Endothelial cell of umbilical vein (primary cell): Measurements from ENCODE around the gene MELTF. TPM values are rescaled to one million over a fixed set of nuclear protein-coding genes. Genes with fewer than 3 reads are reported as not detected.

Source experiments
- BruUV-seq: library from RNA; stranded (reverse); fragments of 400-500 nt; replicated peaks from 2 replicates; lab custom pipeline; 2021; lab: Mats Ljungman, UMichigan
- CTCF ChIA-PET: fragments of 300-600, 350-600 bp; sonication (Branson Sonifier 250); formaldehyde crosslinking; loops from one replicate; lab custom pipeline; 2021; ENCODE audit warnings: antibody characterized with exemption, inconsistent platforms; lab: Charles Lee
- POLR2A ChIA-PET: fragments of 300-600, 350-600 bp; sonication (Branson Sonifier 250); formaldehyde crosslinking; loops from one replicate; lab custom pipeline; 2021; ENCODE audit warnings: antibody characterized with exemption, inconsistent platforms; lab: Charles Lee
- DNase-seq: peaks from one replicate; pipeline ENCODE4 v3.0.0-alpha.2; 2011; ENCODE audit warnings: low read depth, low spot score
- FAIRE-seq: peaks from 2 replicates; lab custom pipeline; 2011; peaks lifted over from hg19 to GRCh38; lab: Jason Lieb, UNC
- H2AFZ ChIP-seq: 2 replicates; pipeline ENCODE4 v1.6.0; 2012; ENCODE audit warnings: low read depth, low read length, control low read depth, inconsistent platforms
- H3K27ac ChIP-seq: 2 replicates; pipeline ENCODE4 v1.5.1; 2011; ENCODE audit warnings: low read depth, mild to moderate bottlenecking, control low read depth, low read length, moderate library complexity; ENCODE audit not compliant: insufficient read depth
- H3K27me3 ChIP-seq, 2 experiments: 2 replicates each; pipeline versions ENCODE4 v1.6.0 to v1.6.1; 2011; ENCODE audit warnings: low read length in 2 of 2, mixed read lengths in 1 of 2; ENCODE audit not compliant: control insufficient read depth in 2 of 2, insufficient read depth in 2 of 2
- H3K36me3 ChIP-seq, 2 experiments: 2 replicates in 1 of 2; 3 replicates in 1 of 2; pipeline ENCODE4 v1.5.1; 2011; ENCODE audit warnings: low read length in 2 of 2, mild to moderate bottlenecking in 1 of 2, moderate library complexity in 1 of 2; ENCODE audit not compliant: control insufficient read depth in 2 of 2, insufficient read depth in 2 of 2; ENCODE audit errors: extremely low read depth in 1 of 2
- H3K4me1 ChIP-seq: 3 replicates; pipeline ENCODE4 v1.5.1; 2011; ENCODE audit warnings: mild to moderate bottlenecking, low read length; ENCODE audit not compliant: control insufficient read depth, insufficient read depth; ENCODE audit errors: extremely low read depth
- H3K4me2 ChIP-seq: 2 replicates; pipeline ENCODE4 v1.6.1; 2011; ENCODE audit warnings: low read length, control low read depth, mixed read lengths; ENCODE audit not compliant: insufficient read depth
- H3K4me3 ChIP-seq, 3 experiments: fragments of 200-600 bp in 1 of 3; sonication (generic), shearing (Covaris generic) in 1 of 3; replicated peaks in 1 of 3; 2 replicates each; pipeline ENCODE4 v1.5.1; 2011 to 2016; ENCODE audit warnings: control low read depth in 3 of 3, low read length in 3 of 3, mild to moderate bottlenecking in 2 of 3, inconsistent platforms in 1 of 3, low read depth in 1 of 3, moderate library complexity in 1 of 3; ENCODE audit not compliant: insufficient read depth in 1 of 3
- H3K79me2 ChIP-seq: 2 replicates; pipeline ENCODE4 v1.6.0; 2012; ENCODE audit warnings: low read length, inconsistent platforms; ENCODE audit not compliant: control insufficient read depth, insufficient read depth
- H3K9ac ChIP-seq: replicated peaks from 2 replicates; pipeline ENCODE3; 2011; ENCODE audit warnings: low read length, control low read depth; ENCODE audit not compliant: insufficient read depth; ENCODE audit errors: extremely low read depth
- H3K9me1 ChIP-seq: replicated peaks from 3 replicates; pipeline ENCODE4 v1.6.0; 2011; ENCODE audit warnings: mild to moderate bottlenecking, low read length; ENCODE audit not compliant: control insufficient read depth, insufficient read depth; ENCODE audit errors: extremely low read depth
- H3K9me3 ChIP-seq: replicated peaks from 2 replicates; pipeline ENCODE4 v1.5.1; 2012; ENCODE audit warnings: low read length, inconsistent platforms; ENCODE audit not compliant: control insufficient read depth, insufficient read depth
- H4K20me1 ChIP-seq: replicated peaks from 2 replicates; pipeline ENCODE3; 2011; ENCODE audit warnings: mild to moderate bottlenecking, low read length; ENCODE audit not compliant: control insufficient read depth, insufficient read depth; ENCODE audit errors: extremely low read depth
- CTCF ChIP-seq, 2 donors: IDR thresholded peaks; 1 replicate in 1 of 2; 2 replicates in 1 of 2; pipeline ENCODE4 v1.5.1; 2011; ENCODE audit warnings: low read length in 2 of 2, mild to moderate bottlenecking in 2 of 2, moderate library complexity in 2 of 2, control low read depth in 1 of 2, inconsistent platforms in 1 of 2, low read depth in 1 of 2; ENCODE audit not compliant: insufficient read depth in 1 of 2; ENCODE audit errors: extremely low read depth in 1 of 2
- FOS ChIP-seq: IDR thresholded peaks from 2 replicates; pipeline ENCODE4 v1.6.1; 2011; ENCODE audit warnings: mild to moderate bottlenecking, low read length, moderate library complexity, borderline replicate concordance; ENCODE audit not compliant: insufficient read depth
- MAX ChIP-seq: IDR thresholded peaks from 2 replicates; pipeline ENCODE4 v1.6.1; 2011; ENCODE audit not compliant: insufficient read depth, insufficient read length
- MYC ChIP-seq: IDR thresholded peaks from one replicate; pipeline ENCODE4 v1.6.1; 2011; ENCODE audit warnings: mild to moderate bottlenecking, low read depth, low read length
- POLR2AphosphoS5 ChIP-seq: IDR thresholded peaks from 2 replicates; pipeline ENCODE4 v1.6.1; 2012; ENCODE audit warnings: low read depth, mild to moderate bottlenecking, control low read depth, low read length, moderate library complexity; ENCODE audit not compliant: insufficient read depth
- dilution Hi-C: fragments of 300-500 bp; cut with MboI; formaldehyde crosslinking; loops from one replicate; pipeline ENCODE4 v1.15.0; 2019; ENCODE audit warnings: low sequenced_read_pairs; ENCODE audit not compliant: extremely low pct_ligation_motif_present
- intact Hi-C: fragments of 100-400 bp; cut with micrococcal nuclease; formaldehyde crosslinking; loops from one replicate; pipeline ENCODE4 v1.10.0; 2022
- polyA plus RNA-seq, 4 experiments: library from polyadenylated mRNA; depleted of rRNA in 3 of 4; stranded (reverse) in 3 of 4; unstranded in 1 of 4; fragments of >200 nt; gene quantifications; 2 replicates each; pipeline versions ENCODE4 v1.2.1 to v1.2.3, GENCODE V29; 2011 to 2012; ENCODE audit warnings: missing spikeins in 1 of 4
- total RNA-seq: library from RNA; stranded (reverse); gene quantifications from 2 replicates; pipeline ENCODE4 v1.2.3, GENCODE V29; 2021

The MELTF gene
- total and polyA plus RNA-seq, 2 donors (not counting 3 experiments of a cell fraction or from before 2014, with no cell fraction given), result 0.59 to 2.3 TPM

GRCh38 chr3:196962930-196963630, 66.5 kb downstream of the MELTF start:
- TF ChIP-seq POLR2AphosphoS5, result no peak
- no peak for TF ChIP-seq MYC
- TF ChIP-seq FOS, result no peak
- no peak for TF ChIP-seq MAX
- no peak for TF ChIP-seq CTCF (IDR thresholded peaks at IDR 0.05; ENCODE audit: extremely low read depth in 1 of 2, insufficient read depth in 1 of 2, low read depth in 1 of 2, low read length in 2 of 2)
- Histone ChIP-seq H3K4me2 (no peak overlapping the region), H3K27ac (no peak overlapping the region), H4K20me1 (no peaks in the 10 kb centered on the region), H3K36me3 (no peaks in the 10 kb centered on the region), H3K27me3 (no peaks in the 10 kb centered on the region), H3K4me3 (no peak overlapping the region), H3K9ac (no peak overlapping the region), H3K79me2 (no peaks in the 10 kb centered on the region), H3K9me1 (no peaks in the 10 kb centered on the region), H3K9me3 (no peaks in the 10 kb centered on the region), H3K4me1 (peaks cover under 1% of the 10 kb centered on the region), H2AFZ (no peak overlapping the region)
- no TSS peak for BruUV-seq
- dilution Hi-C loops, result no loop called here
- intact Hi-C loops, result no loop called here
- CTCF ChIA-PET, result no interaction called here
- DNase-seq (no peak), FAIRE-seq (no peak)
- POLR2A ChIA-PET, result no interaction called here
